ENCODE results near the gene RASD2. TPM values are rescaled to one million over a fixed set of nuclear protein-coding genes. Genes with fewer than 3 reads are reported as not detected.

RASD2 gene
- total RNA-seq, 4 donors from 2014 or later: 1.8 to 5.4 (median 1.9) TPM

DNA sequence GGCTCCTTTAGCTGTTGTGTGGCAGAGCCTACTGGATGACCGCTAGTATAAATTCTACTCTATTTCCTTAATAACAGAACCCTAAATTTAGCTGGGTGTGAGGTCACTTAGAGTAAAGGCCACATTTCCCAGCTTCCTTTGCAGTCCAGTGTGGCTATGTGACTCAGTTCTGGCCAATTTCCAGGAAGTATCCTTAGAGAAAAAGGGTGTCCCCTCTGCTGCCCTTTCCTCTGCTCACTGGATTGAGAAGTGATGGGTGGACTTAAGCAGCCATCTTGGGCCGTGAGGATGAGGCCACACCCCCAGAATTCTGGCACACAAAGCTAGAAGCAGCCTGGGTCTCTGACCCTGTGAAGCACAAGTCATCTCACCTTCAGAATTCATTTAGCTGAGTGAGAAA is 11.7 kb upstream of the RASD2 start:
- no peaks in the 10 kb centered on the region for H3K4me1 ChIP-seq
- H3K27ac ChIP-seq: no peak overlapping the region
- no peaks in the 10 kb centered on the region for H3K27me3 ChIP-seq
- TF ChIP-seq POLR2A (IDR thresholded peaks at IDR 0.05): no peak
- TF ChIP-seq, protein P1, sequence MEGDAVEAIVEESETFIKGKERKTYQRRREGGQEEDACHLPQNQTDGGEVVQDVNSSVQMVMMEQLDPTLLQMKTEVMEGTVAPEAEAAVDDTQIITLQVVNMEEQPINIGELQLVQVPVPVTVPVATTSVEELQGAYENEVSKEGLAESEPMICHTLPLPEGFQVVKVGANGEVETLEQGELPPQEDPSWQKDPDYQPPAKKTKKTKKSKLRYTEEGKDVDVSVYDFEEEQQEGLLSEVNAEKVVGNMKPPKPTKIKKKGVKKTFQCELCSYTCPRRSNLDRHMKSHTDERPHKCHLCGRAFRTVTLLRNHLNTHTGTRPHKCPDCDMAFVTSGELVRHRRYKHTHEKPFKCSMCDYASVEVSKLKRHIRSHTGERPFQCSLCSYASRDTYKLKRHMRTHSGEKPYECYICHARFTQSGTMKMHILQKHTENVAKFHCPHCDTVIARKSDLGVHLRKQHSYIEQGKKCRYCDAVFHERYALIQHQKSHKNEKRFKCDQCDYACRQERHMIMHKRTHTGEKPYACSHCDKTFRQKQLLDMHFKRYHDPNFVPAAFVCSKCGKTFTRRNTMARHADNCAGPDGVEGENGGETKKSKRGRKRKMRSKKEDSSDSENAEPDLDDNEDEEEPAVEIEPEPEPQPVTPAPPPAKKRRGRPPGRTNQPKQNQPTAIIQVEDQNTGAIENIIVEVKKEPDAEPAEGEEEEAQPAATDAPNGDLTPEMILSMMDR (IDR thresholded peaks at IDR 0.05 in 4 of 5, conservative IDR thresholded peaks at IDR 0.05 in 1 of 5): no peak
- intact Hi-C loops (cut with DNase I; ENCODE audit: low total_unique reads) (no loop called here), in situ Hi-C loops (cut with MboI; ENCODE audit: low sequenced_read_pairs in 4 of 4) (loop anchor here in 1 of 4 donors (10.0 kb wide), 1 partner anchor 56 kb away; no protein-coding TSS in a partner anchor)
- DNase-seq (no peak), ATAC-seq (no peak)
- H3K4me3 ChIP-seq: no peak overlapping the region
- H3K36me3 ChIP-seq: no peaks in the 10 kb centered on the region
- no peaks in the 10 kb centered on the region for H3K9me3 ChIP-seq

DNA sequence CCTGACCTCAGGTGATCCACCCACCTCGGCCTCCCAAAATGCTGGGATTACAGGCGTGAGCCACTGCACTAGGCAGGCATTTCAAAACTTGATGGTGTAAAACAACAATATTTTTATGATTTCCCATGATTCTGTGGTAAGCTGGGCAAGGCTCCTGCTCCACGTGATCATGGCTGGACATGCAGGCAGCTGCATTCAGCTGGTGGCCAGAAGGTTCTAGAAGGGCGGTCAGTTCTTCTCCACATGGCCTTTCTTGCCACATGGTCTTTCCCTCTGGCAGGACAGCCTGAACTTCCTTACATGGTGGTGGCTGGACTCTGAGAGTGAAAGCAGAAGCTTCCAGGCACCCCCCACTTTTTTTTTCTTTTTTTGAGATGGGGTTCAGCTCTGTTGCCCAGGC is 9.9 kb upstream of the RASD2 start:
- no peaks in the 10 kb centered on the region for H3K27me3 ChIP-seq
- intact Hi-C loops (cut with DNase I; ENCODE audit: low total_unique reads): no loop called here
- TF ChIP-seq, protein P1 (IDR thresholded peaks at IDR 0.05 in 4 of 5, conservative IDR thresholded peaks at IDR 0.05 in 1 of 5): no peak
- no peak for TF ChIP-seq POLR2A (IDR thresholded peaks at IDR 0.05)
- DNase-seq: no peak
- H3K4me1 ChIP-seq: no peaks in the 10 kb centered on the region
- H3K9me3 ChIP-seq: no peaks in the 10 kb centered on the region
- H3K4me3 ChIP-seq: no peak overlapping the region
- H3K27ac ChIP-seq: no peak overlapping the region
- H3K36me3 ChIP-seq: no peaks in the 10 kb centered on the region
- in situ Hi-C loops (cut with MboI; ENCODE audit: low sequenced_read_pairs in 4 of 4): no loop called here
- no peak for ATAC-seq

DNA sequence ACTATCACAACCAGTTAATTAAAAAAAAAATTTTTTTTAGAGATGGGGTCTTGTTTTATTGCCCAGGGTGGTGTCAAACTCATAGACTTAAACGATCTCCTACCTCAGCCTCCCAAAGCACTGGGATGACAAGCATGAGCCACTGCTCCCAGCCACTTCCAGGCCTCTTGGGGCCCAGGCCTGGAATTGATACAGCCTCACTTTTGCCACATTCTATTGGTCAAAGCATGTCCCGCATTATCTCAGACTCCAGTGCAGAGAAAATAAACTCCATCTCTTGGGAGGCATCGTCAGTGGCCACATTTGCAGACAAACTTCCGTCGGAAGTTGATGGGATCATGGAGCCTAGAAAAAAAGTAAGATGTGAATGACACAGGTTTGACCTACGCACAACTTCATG is 9.4 kb upstream of the RASD2 start:
- intact Hi-C loops (cut with DNase I; ENCODE audit: low total_unique reads): no loop called here
- Histone ChIP-seq H3K9me3 (no peaks in the 10 kb centered on the region), H3K4me1 (peaks cover 0 to 4% of the 10 kb centered on the region in 2 donors), H3K27me3 (no peaks in the 10 kb centered on the region), H3K36me3 (no peaks in the 10 kb centered on the region), H3K4me3 (no peak overlapping the region), H3K27ac (no peak overlapping the region)
- no peak for TF ChIP-seq POLR2A (IDR thresholded peaks at IDR 0.05)
- TF ChIP-seq, protein P1 (IDR thresholded peaks at IDR 0.05 in 4 of 5, conservative IDR thresholded peaks at IDR 0.05 in 1 of 5): no peak
- no peak for ATAC-seq
- in situ Hi-C loops (cut with MboI; ENCODE audit: low sequenced_read_pairs in 4 of 4): no loop called here
- no peak for DNase-seq

DNA sequence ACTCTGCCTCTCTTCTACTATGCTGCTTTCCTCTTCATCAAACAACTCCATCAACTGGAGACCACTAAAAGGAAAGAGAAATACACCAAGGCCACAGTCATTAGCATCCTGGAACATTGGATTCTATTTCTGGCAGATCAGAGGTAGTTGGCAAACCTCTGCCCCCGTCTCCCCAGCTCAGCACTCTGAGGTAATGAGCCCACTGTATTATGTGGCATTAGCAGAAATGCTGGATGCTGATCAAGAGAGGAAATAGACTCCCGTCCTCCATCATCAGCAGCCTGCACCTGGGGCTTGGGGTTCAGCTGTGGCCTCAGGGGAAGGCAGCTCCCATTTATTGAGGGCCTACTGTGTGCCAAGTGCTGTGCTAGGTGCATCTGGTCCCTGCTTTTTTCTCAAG is 9.0 kb upstream of the RASD2 start:
- H3K4me1 ChIP-seq: peaks cover 0 to 4% of the 10 kb centered on the region in 2 donors
- in situ Hi-C loops (cut with MboI; ENCODE audit: low sequenced_read_pairs in 4 of 4) (no loop called here), intact Hi-C loops (cut with DNase I; ENCODE audit: low total_unique reads) (no loop called here)
- DNase-seq (no peak), ATAC-seq (no peak)
- TF ChIP-seq POLR2A (IDR thresholded peaks at IDR 0.05): no peak
- TF ChIP-seq, protein P1 (IDR thresholded peaks at IDR 0.05 in 4 of 5, conservative IDR thresholded peaks at IDR 0.05 in 1 of 5): no peak
- no peak overlapping the region for H3K27ac ChIP-seq
- no peaks in the 10 kb centered on the region for H3K36me3 ChIP-seq
- no peak overlapping the region for H3K4me3 ChIP-seq
- no peaks in the 10 kb centered on the region for H3K9me3 ChIP-seq
- H3K27me3 ChIP-seq: no peaks in the 10 kb centered on the region

DNA sequence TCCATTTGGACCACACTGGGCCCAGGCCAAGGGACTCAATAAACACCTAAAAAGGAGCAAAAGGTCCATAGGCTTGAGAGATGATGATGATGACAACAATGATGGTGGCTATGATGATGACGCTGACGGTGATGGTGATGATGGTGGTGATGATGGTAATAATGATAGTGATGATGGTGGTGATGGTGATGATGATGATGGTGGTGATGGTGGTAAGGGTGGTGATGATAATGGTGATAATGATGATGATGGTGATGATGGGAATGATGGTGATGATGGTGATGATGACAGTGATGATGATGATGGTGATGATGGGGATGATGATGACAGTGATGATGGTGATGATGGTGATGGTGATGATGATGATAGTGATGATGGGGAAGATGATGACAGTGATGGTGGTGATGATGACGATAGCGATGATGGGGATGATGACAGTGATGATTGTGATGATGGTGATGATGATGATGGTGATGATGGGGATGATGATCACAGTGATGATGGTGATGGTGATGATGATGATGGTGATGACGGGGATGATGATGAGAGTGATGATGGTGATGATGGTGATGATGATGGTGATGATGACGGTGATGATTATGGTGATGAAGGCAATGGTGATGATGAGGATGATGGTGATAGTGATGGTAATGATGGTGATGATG is 7.1 kb upstream of the RASD2 start:
- ATAC-seq (no peak), DNase-seq (no peak)
- Histone ChIP-seq H3K4me3 (no peak overlapping the region), H3K36me3 (no peaks in the 10 kb centered on the region), H3K4me1 (peaks cover 0 to 4% of the 10 kb centered on the region in 2 donors), H3K9me3 (no peaks in the 10 kb centered on the region), H3K27ac (no peak overlapping the region), H3K27me3 (no peaks in the 10 kb centered on the region)
- TF ChIP-seq, protein P1 (IDR thresholded peaks at IDR 0.05 in 4 of 5, conservative IDR thresholded peaks at IDR 0.05 in 1 of 5): no peak
- intact Hi-C loops (cut with DNase I; ENCODE audit: low total_unique reads) (no loop called here), in situ Hi-C loops (cut with MboI; ENCODE audit: low sequenced_read_pairs in 4 of 4) (no loop called here)

All from gastrocnemius medialis (tissue), 4 donors.